RPMI7951 (cell line): ENCODE measurements around the gene MPHOSPH6. TPM values are rescaled to one million over a fixed set of nuclear protein-coding genes. Genes with fewer than 3 reads are reported as not detected.
"Not testable (repeated sequence)": the region's sequence is repeated elsewhere in the genome, so short reads cannot be mapped to it uniquely, and the experiment has no call there.

Experiments
- DNase-seq: peaks from one replicate; pipeline ENCODE4 v3.0.0-alpha.2; 2012; ENCODE audit warnings: low read depth
- total RNA-seq: library from RNA; depleted of rRNA; stranded (reverse); fragments of >200 nt; shearing (Covaris generic); gene quantifications from 2 replicates; pipeline ENCODE4 v1.2.3, GENCODE V29; 2014; rRNA removed

Gene MPHOSPH6
- 60.6 and 91.3 TPM in 2 replicates for total RNA-seq

DNA sequence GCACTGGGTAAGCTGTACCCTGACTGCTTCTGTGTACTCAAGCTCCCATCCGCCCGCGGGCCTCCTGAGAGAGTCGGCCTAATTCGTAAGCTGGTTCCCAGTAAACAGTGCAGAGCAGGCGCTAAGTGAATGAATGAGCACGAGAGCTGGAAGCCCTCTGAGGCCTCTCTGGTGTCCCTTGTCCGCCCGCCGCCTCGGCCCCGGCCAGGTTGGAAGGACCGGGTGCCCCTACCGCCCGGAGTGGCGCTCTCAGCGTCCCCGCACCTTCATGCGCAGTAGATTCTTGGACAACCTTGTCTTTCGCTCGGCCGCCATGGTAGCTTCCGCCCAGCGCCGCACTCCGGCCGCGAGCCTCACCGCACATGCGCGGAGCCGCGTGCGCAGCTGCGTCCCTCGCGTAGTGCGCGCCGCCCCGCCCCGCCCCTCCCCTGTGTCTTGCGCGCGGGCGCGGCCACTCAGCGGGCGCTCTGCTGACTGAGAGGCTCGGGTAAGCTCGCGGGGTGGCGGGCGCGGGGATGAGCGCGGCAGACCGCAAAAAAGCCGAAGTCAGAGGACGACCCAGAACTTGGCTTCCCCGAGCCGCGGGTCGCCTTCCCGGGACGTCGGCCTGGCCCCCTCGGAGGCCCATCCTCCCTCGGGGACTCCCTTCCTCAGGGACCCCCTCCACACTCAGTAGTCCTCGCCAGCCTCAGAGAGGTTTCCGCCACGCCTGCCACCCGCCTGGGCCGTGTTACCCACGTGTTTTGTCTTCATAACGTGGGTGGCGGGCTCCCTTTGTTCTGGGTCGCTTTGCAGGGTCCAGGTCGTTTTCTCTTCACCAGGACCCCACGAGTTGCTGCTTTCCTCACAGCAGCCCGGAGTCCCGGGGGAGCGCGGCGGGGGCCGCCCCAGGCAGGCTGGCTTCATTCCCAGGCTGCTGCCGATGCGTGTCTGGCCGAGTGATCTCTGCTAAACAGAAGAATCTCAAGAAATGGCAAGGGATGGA lies at the start of gene MPHOSPH6:
Gene MPHOSPH6, minus strand, starts transcription at position 364 of the 985 bp plus-strand sequence. Its CDS starts 49 bp downstream, at position 315.
- peak; percentile 88 for DNase-seq

GRCh38 chr16:82219298-82219697 lies 49.3 kb upstream of the MPHOSPH6 start:
- no peak for DNase-seq

DNA sequence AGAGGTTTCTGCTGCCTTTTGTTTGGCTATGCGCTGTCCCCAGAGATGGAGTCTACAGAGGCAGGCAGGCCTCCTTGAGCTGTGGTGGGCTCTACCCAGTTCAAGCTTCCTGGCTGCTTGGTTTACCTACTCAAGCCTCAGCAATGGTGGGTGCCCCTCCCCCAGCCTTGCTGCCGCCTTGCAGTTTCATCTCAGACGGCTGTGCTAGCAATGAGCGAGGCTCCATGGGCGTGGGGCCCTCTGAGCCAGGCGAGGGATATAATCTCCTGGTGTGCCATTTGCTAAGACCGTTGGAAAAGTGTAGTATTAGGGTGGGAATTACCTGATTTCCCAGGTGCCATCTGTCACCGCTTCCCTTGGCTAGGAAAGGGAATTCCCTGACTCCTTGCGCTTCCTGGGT lies 39.3 kb upstream of the MPHOSPH6 start:
- not testable (repeated sequence) for DNase-seq

DNA sequence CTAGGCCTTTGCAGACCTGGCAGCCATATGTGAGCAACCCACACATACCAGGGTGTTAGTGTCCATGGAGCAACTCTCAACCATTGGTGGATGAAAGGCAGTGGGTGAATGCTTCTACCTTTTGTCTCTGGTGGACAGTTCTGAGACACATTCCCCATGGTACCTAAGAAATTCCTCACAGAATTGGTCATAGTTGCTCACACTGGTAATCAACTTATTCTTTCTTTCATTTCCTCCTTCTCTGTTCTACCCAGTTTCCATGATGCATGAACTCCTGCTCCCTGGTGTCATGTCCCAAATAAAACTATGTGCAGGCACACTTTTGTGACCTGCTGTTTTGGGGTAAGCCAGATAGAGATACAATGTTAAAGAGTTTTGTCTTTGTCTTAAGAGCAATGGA lies 33.2 kb upstream of the MPHOSPH6 start:
- no peak for DNase-seq

DNA sequence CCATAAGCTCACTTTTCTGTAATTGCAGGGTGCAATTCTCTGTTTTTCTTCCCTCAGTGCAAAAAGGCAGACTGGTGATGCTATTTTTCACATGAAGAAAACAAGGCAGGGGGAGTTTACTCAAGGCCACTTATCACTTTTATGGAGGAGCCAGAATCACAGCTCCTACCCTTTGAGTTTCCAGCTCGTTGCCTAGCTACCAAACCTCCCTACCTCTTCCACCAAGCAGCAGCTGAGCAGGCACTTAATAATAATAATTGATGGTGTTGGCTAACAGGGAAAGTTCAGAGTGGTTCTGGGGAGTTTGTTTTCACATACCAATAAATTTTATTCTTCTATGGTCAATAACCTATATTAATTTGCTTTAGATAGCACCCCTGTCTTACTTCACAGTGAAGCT lies 31.9 kb upstream of the MPHOSPH6 start:
- DNase-seq, result no peak

GRCh38 chr16:82201351-82201750 lies 31.3 kb upstream of the MPHOSPH6 start:
- DNase-seq, result no peak

GRCh38 chr16:82199209-82199608 lies 29.2 kb upstream of the MPHOSPH6 start:
- peak; percentile 20 for DNase-seq

GRCh38 chr16:82197540-82198240 lies 27.7 kb upstream of the MPHOSPH6 start:
- no peak for DNase-seq

DNA sequence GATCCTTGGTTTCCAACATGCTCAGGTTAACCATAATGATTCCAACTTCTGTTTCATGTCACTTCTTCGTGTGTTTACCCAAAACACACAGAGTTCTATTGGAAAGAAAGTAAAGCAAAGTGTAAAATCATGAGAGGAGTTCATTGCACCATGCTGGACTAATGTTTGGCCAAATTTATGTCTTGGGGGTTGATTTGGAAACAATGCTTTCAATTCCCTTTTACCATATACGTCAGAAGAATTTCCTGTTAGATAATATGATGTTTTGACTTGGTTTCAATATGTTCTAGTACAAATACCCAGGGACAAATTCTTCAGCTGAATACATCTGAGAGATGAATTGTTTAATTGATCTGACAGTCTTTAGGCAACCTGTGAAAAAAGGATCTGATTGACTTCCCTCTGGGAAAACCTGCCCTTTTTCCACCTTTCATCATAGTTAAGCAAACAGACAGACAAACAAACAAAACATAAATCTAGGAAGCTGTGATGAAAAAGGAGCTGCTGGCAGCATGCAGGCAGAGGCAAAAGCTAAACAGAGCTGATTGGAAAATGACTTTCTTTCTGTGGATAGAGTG lies 26.0 kb upstream of the MPHOSPH6 start:
- DNase-seq, result no peak

GRCh38 chr16:82194086-82194485 lies 24.1 kb upstream of the MPHOSPH6 start:
- no peak for DNase-seq

DNA sequence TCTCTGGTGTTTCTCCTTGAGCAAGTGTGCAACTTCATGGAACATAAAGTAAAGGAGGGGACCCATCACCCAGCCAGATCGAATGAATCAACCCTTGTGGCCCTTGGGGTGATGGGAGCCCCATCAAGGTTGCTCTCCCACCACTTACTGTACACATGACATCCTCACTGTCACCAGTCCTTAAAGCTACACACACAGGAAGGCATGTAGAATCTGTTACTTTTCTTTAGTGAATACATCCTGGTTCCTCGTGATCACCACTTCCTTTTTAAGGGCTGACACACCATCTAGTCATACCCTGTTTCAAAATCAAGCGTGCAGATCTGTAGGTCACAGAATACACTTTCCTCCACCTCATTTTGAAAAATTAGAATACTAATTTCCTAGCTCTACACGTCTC lies 22.6 kb upstream of the MPHOSPH6 start:
- peak; percentile 70 for DNase-seq

DNA sequence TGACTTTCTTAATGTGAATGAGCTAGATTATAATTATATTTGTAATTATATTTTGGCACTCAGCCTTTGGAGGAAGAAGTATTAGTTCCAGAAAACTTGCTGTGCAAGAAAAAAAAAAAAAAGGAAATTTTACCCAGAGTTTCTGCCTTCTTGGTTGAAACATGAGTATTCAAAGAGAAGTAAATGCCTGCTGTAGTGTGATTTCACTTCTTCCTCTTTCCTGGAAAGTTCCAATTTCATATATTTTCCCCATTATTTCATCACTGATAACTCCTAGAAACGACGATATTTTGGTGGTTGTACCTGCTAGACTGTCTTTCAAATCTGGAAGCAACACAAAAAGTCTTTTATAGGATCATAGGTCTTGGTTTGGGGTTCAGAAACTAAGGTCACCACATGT lies 20.4 kb upstream of the MPHOSPH6 start:
- DNase-seq, result no peak

DNA sequence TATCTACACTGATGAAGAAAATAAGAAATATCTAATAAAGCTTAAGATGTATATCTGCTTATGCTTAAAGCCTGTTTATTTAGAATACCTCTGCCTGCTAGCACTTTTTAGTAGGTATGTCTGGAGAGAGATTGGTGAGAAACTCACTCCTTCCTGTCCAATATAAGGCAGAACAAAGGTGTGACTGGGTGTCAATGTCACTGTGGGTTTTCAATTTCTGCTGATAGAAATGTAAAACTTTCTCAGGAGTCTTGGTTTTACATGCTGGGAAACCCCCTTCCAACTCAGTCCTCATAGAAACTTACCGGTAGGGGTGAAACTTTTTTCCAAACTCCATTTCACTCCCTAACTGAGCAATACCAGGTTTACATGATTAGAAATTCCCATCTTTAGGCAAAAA lies 17.8 kb upstream of the MPHOSPH6 start:
- DNase-seq, result no peak

- no peak for DNase-seq
These were observed 15.0 kb upstream of the MPHOSPH6 start for GRCh38 chr16:82185012-82185411.

- DNase-seq, result no peak
These were observed 14.2 kb upstream of the MPHOSPH6 start for GRCh38 chr16:82184213-82184612.

- no peak for DNase-seq
These were observed 13.0 kb upstream of the MPHOSPH6 start for GRCh38 chr16:82183004-82183397.

- no peak for DNase-seq
These were observed 12.4 kb upstream of the MPHOSPH6 start for GRCh38 chr16:82182266-82183003.

DNA sequence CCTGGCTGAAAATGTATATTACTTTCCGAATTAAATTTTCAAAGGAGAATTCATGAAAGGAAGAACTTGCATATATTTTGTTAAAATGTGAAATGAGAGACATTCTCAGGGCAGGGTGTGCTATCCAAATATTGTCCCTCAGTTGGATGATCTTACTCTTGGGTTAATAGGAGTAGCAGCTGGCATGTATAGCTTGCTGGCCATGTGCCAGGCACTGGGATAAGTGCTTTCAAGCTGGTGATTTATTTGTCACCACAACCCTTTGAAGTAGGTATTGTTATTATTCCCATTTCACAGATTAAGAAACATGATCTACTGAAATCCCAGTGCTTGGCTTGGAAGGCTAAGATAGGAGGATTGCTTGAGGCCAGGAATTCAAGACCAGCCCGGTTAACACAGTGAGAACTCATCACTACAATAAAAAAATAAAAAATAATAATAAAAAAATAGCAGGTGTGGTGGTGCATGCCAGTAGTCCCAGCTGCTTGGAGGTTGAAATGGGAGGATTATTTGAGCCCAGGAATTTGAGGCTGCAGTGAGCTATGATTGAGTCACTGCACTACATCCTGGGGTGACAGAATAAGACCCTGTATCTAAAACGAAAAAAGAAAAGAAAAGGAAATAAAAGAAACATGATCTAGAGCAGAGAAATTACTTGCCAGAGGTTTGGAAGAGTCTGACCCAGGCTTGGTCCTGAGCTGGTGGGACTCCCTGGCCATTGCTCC lies 11.6 kb upstream of the MPHOSPH6 start:
- peak; percentile 39 for DNase-seq

GRCh38 chr16:82178352-82178751 lies 8.3 kb upstream of the MPHOSPH6 start:
- DNase-seq, result no peak

GRCh38 chr16:82177555-82177954 lies 7.5 kb upstream of the MPHOSPH6 start:
- no peak for DNase-seq

- no peak for DNase-seq
These were observed 6.2 kb upstream of the MPHOSPH6 start for GRCh38 chr16:82176204-82176603.
